Measurements from ENCODE around the gene TMED4.
A peak's percentile ranks its signal among the peaks of the same experiment; 100 is the strongest.

TMED4 gene

DNA sequence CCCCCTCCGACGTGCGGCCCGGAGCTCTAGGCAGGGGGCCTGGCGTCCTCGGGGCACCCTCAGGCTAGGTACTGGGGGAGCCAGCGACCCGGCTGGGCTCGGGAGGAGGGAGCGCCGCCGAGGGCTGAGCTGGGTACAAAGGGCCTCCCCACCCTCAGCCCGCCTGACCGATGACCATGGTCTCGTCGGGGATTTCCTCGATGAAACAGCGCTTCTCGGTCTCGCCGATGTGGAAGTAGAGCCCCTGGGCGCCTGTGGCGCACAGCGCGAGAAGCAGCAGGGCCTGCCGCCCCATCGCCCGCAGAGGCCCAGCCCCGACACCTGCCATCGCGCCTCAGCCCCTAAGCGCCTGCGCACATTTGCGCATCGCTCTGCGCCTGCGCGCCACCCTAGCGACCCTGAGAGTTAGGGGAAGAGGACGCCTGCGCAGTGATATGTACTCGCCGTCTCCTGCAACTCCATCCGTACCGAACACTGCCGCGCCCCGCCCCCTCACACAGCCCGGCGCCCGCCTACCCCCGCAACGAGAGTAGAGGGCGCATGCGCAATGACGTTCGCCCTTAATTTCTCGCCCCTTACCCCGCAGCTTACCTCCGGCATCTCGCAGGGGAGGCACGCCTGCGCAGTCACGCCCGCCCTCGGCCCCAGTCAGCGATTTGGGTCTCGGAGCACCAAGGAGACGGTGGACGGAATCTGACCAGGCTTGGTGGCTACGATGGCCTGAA lies at the start of gene TMED4:
TSS of gene TMED4 (minus strand) at position 353 of the 725 bp plus-strand sequence. CDS start at position 328, 25 bp downstream.
- peaks cover 36% of the 10 kb centered on the region for H3K4me1 Mint-ChIP-seq
- DNase-seq = peak; percentile 100
- peaks cover 27% of the 10 kb centered on the region for H3K27me3 Mint-ChIP-seq (ENCODE audit: low read depth, poor library complexity)
- H3K4me3 Mint-ChIP-seq = peak within 1 kb of the TSS; percentile 88
- H3K9me3 Mint-ChIP-seq = no peaks in the 10 kb centered on the region
- TF ChIP-seq CTCF (IDR thresholded peaks at IDR 0.05) = no peak
- peaks cover 26% of the 10 kb centered on the region for H3K36me3 Mint-ChIP-seq (ENCODE audit: low read depth)
- H3K27ac Mint-ChIP-seq = peak within 1 kb of the TSS; percentile 90

- Mint-ChIP-seq H3K4me1 (peaks cover 7% of the 10 kb centered on the region), H3K9me3 (no peaks in the 10 kb centered on the region), H3K27me3 (ENCODE audit: low read depth, poor library complexity) (no peaks in the 10 kb centered on the region), H3K36me3 (ENCODE audit: low read depth) (peaks cover 27% of the 10 kb centered on the region), H3K27ac (no peak overlapping the region), H3K4me3 (no peak overlapping the region)
- DNase-seq = no peak
- no peak for TF ChIP-seq CTCF (IDR thresholded peaks at IDR 0.05)
These were observed 49.6 kb upstream of the TMED4 start for GRCh38 chr7:44631458-44632115.

DNA sequence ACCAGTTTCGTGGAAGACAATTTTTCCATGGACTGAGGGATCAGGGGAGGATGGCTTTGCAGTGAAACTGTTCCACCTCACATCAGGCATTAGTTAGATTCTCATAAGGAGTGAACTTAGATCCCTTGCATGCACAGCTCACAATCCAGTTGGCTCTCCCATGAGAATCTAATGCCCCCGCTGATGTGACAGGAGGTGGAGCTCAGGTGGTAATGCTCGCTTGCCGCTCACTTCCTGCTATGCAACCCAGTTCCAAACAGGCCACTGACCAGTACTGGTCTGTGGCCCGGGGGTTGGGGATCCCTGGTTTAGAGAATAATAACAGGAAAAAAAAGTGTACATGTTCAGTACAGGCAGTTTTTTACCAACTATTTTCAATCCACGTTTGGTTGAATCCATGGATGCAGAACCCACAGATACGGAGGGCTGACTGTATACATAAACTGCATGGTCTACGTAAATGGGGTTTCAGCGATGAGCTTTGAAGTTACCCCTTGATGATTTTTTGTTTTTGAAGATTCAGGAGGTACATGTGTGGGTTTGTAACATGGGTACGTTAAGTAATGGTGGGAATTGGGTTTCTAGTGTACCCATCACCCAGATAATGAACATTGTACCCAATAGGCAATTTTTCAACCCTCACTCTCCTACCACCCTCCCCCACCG lies 48.9 kb upstream of the TMED4 start:
- Mint-ChIP-seq H3K27me3 (ENCODE audit: low read depth, poor library complexity) (no peaks in the 10 kb centered on the region), H3K27ac (no peak overlapping the region), H3K9me3 (no peaks in the 10 kb centered on the region), H3K36me3 (ENCODE audit: low read depth) (peaks cover 27% of the 10 kb centered on the region), H3K4me1 (peaks cover 7% of the 10 kb centered on the region), H3K4me3 (no peak overlapping the region)
- no peak for TF ChIP-seq CTCF (IDR thresholded peaks at IDR 0.05)
- DNase-seq = no peak

DNA sequence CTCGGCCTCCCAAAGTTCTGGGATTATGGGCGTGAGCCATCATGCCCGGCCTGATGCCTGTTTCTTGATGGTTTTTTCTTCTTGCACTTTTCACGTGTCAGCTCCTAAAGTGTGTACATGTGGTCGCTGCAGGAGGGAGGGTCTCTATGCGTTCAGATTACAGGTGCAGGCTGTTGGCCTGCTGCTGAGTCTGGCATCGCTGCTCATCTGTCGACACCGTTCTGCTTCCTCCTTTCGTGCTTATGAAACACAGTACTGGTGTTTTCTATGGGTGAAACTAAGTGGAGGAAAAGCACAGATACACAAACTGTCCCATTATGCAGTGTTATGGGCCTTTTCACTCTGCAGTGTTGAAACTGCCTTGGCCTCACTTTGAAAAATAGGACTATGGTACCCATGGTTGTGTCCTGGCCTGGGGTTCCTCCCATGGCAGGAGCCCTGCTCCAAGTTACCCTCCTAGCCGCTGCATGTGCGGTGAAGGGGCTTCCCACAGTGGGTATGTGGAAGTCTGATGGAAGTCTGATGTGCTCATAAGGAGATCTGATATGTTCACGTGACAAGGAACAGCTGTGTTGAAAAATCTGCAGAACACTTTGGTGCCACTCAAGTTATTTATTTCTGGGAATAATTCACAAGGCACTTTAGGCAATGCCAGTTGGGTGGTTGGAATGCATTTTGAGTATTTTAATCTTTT lies 47.9 kb upstream of the TMED4 start:
- Mint-ChIP-seq H3K36me3 (ENCODE audit: low read depth) (peaks cover 31% of the 10 kb centered on the region), H3K27me3 (ENCODE audit: low read depth, poor library complexity) (no peaks in the 10 kb centered on the region), H3K4me1 (peaks cover 7% of the 10 kb centered on the region), H3K4me3 (no peak overlapping the region), H3K27ac (peak overlapping the region; percentile 87), H3K9me3 (no peaks in the 10 kb centered on the region)
- TF ChIP-seq CTCF (IDR thresholded peaks at IDR 0.05) = no peak
- no peak for DNase-seq

- Mint-ChIP-seq H3K36me3 (ENCODE audit: low read depth) (peaks cover 30% of the 10 kb centered on the region), H3K4me3 (no peak overlapping the region), H3K27ac (peak overlapping the region; percentile 37), H3K9me3 (no peaks in the 10 kb centered on the region), H3K27me3 (ENCODE audit: low read depth, poor library complexity) (no peaks in the 10 kb centered on the region), H3K4me1 (peaks cover 15% of the 10 kb centered on the region)
- DNase-seq = no peak
- no peak for TF ChIP-seq CTCF (IDR thresholded peaks at IDR 0.05)
These were observed 44.6 kb upstream of the TMED4 start for GRCh38 chr7:44626620-44627019.

Data from nephron progenitor cell (in vitro differentiated cells).